Measurements from ENCODE around the gene PPP1CA.
"Not testable (repeated sequence)": the region's sequence is repeated elsewhere in the genome, so short reads cannot be mapped to it uniquely, and the experiment has no call there.

PPP1CA gene

GRCh38 chr11:67416416-67417335 is 15.0 kb upstream of the PPP1CA start:
- DNase-seq, result no peak

- DNase-seq, result no peak
These were observed 14.0 kb upstream of the PPP1CA start, which contains the start of gene CARNS1 for GRCh38 chr11:67415501-67416304. Gene CARNS1 (plus strand): TSS chr11:67415678. CDS start chr11:67416200, 522 bp downstream.

DNA sequence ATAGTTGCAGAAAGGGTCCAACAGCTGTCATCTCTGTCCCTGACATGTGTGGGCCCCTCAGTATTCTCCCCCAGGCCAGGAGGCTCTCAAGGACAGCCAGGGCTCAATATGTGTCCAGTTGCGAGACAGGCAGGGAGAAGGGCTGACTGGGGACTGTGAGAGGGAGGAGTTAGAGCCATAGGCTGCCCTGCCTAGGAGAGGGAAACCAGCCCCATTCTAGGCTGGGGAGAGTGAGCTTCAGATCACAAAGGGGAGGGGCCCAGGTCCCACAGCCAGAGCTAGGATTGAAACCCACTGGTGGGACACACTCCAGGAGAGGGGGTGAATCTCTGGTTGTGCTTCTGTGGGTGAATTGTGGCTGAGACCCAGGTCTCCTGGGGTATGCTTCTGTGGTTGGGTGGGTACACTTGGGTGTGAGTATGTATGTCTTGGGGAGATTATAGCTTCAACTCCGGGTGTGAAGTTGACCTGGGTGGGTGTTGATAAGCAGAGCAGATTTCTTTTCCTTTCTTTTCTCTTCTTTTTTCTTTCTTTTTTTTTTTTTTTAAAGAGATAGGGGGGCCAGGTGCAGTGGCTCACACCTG is 11.7 kb upstream of the PPP1CA start:
- DNase-seq, result no peak

DNA sequence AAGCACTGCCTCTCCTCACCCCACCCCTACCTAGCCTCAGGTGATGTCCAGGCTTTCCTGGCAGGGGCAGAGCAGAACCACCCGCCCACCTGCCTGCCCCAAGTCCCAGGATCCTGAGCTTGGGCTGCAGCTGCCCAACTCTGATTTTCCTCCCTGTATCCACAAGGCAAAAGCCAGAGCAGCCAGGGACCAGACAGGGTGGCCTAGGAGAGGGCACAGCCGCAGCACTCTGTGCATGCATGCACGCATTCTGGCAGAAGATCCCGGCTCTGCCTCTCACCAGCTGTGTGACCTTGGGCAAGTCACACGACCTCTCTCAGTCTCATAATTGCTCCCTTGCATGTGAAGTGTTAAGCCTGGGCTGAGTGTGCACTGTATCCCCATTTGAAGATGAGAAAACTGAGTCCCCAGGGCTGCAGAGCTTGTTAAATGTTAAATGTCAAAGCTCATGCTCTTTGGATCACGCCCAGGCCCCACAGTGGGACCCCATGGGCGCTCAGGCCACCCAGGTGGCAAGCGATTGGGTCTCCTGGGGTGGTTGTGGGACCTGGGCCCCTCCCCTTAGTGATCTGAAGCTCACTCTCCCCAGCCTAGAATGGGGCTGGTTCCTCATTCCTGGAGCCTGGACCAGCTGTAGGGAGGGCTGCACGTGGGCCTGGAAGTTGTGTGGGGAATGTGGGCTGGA is 11.0 kb upstream of the PPP1CA start:
- DNase-seq, result no peak

GRCh38 chr11:67411785-67412152 is 10.1 kb upstream of the PPP1CA start:
- DNase-seq, result no peak

- no peak for DNase-seq
These were observed 9.5 kb upstream of the PPP1CA start for GRCh38 chr11:67410984-67411784.

- no peak for DNase-seq
These were observed 8.7 kb upstream of the PPP1CA start for GRCh38 chr11:67410369-67410831.

- no peak for DNase-seq
These were observed 8.2 kb upstream of the PPP1CA start for GRCh38 chr11:67409781-67410368.

- DNase-seq, result peak; percentile 81
These were observed 7.6 kb upstream of the PPP1CA start for GRCh38 chr11:67409261-67409666.

DNA sequence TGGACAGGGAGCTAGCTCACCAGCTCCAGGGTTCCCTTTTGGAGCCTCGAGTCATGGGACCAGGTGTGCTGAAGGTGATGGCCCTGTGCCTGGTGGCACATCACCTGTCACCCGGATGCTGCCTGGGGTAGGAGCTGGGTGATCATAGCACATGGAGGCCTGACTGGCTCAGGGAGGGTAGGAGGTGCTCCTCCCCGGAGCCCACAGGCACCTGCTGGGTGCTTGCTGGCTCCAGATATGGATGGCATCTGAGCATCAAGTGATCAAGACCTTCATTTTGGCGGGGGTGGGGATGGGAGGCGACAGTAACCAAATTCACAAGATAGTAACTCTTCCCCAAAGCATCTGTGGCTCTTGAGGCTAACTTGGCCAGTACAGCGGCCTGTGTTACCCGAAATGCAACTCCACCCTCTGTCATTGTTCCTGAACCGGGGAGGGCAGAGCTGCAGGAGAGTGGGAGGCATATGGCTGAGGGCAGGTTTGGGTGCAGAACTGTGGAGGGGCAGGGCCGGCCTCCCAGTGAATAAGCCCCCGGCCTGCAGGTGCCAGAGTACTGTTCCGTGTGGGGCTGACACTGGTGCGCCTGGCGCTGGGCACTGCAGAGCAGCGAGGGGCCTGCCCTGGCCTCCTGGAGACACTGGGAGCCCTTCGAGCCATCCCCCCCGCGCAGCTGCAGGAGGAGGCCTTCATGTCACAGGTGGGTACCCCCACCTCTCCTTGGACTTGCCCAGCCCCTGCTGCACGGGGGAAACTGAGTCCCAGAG is 7.0 kb upstream of the PPP1CA start:
- DNase-seq, result no peak

- no peak for DNase-seq
These were observed 6.1 kb upstream of the PPP1CA start for GRCh38 chr11:67407688-67408163.

DNA sequence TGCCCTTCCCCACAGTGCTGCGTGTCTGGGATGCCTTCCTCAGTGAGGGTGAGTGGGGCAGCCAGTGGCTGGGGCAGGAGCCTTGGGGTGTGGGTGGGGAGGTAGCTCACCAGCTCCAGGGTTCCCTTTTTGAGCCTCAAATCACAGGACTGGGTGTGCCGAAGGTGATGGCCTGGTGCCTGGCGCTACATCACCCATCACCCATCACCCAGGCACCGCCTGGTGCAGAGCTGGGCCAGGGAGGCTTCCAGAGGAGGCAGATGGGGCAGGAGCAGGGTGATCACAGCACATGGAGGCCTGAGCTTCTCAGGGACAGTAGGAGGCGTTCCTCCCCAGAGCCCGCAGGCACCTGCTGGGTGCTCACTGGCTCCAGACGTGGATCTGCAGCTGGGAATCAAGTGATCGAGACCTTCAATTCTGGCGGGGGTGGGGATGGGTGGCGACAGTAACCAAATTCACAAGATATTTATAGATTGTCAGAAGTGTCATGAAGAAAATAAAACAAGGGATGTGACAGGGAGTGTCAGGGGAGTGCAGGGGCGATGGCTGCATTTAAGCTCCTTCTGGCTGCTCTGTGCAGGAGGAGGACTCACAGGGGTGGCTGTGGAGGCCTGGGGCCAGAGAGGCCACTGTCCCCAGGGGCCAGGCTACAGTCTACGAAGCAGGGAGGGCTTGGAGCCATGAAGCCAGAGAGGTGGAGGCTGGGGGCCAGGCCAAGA is 5.5 kb upstream of the PPP1CA start:
- no peak for DNase-seq

GRCh38 chr11:67406420-67406968 is 4.8 kb upstream of the PPP1CA start:
- DNase-seq, result no peak

DNA sequence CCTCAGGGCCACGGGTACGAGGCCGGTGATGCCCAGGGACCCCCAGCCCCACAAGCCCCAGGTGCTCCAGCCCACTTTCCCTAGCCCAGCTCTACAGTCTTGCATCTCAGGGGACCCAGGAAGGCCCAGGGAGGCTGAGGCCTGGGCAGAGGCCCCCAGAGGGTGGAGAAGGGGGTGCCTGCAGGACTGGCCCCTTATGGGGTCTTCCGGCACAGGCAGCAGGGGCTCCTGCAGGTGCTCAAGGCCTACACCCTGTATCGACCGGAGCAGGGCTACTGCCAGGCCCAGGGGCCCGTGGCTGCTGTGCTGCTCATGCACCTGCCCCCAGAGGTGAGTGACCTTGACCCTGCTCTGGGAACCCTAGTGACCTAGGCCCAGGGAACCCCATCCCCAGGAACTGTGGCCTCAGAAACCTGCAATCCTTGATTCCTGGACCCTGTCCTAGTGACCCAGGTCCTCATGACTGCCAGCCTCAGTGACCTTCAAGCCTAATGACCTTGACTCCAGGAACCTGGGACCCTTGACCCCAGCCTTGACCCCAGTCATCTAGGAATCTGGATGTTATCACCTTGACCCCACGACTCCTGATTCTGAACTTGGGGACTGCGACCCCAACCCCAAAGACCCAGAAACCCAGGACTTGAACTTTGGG is 4.2 kb upstream of the PPP1CA start:
- DNase-seq, result no peak

DNA sequence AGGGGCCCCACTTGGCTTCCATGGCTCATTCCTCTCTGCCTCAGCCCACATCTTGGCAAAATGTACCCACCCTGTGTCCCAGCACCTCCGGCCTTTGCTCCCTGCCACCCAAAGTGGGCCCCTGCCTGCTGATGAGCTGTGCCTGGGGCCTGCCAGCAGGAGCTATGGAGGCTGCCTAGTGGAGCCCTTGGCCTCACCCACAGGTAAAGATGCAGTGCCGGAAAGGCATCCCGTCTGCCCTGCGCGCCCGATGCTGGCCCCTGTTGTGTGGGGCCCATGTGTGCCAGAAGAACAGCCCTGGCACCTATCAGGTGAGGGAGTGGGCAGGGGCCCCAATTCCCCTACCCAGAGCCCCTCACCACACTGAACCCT is 3.5 kb upstream of the PPP1CA start:
- DNase-seq, result no peak

DNA sequence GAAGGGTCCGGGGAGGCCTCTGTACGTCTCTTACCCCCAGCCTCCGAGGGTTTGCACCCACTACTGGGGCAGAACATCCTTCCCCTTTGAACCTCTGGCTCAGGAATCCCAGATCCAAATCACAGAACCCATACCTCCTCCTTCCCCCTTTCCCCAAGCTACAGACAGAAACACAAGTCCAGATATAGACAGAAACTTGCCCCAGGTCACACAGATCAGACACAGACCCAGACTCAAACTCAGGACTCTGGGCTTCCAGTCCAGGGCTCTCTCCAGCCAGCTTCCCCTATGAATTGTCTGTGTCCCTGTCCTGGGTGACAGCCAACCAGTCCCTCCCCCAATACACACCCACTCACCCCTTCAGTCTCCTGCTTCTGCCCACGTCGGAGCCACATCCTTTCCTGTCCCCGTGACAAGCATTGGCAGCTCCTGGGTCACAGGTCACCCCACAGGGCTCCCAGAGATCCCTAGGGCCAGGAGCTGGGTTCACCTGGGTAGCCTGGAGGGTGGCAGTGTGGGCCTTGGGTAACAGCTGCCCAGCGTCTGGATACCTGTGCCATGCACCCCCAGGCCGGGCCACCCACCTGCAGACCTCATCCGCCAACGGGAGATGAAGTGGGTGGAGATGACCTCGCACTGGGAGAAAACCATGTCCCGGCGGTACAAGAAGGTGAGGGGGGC is 3.0 kb upstream of the PPP1CA start:
- no peak for DNase-seq

- DNase-seq, result not testable (repeated sequence)
These were observed 1.4 kb upstream of the PPP1CA start for GRCh38 chr11:67403085-67403484.

DNA sequence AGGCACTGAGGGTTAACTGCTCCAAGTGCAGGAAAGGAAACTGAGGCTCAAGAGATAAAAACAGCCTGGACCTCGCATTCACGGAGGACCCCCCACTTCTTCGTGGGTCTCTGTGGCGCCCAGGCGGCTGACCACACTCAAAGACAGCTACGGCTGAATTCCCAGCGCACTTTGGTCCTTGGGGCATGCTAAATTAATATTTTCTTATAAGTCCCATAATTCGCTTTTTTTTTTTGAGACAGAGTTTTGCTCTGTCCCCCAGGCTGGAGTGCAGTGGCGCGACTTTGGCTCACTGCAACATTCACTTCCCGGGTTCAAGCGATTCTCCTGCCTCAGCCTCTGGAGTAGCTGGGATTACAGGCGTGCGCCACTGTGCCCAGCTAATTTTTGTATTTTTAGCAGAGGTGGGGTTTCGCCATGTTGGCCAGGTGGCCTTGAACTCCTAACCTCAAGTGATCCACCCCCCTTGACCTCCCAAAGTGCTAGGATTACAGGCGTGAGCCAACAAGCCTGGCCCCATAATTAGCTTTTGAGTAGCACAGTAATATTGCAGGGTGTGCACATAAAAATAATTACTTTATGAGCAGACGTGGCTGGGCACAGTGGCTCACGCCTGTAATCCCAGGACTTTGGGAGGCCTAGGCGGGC is 658 bp upstream of the PPP1CA start:
- not testable (repeated sequence) for DNase-seq

Data from GF-D8 (cell line).